OCI-LY3 (cell line): ENCODE measurements around the gene MYOD1.

Experiments used
- EZH2phosphoT487 ChIP-seq: fragments of 200-600 bp; shearing (Covaris generic); IDR thresholded peaks from 2 replicates; pipeline ENCODE4 v1.6.1; 2018; ENCODE audit warnings: antibody characterized with exemption, mixed run types, low read depth
- TF ChIP-seq, protein P1 (sequence below): fragments of 200-600, 300-600 bp; sonication (generic); IDR thresholded peaks from 2 replicates; pipeline ENCODE4 v1.5.1; 2014; ENCODE audit warnings: antibody characterized with exemption, low read length, low read depth

DNA sequence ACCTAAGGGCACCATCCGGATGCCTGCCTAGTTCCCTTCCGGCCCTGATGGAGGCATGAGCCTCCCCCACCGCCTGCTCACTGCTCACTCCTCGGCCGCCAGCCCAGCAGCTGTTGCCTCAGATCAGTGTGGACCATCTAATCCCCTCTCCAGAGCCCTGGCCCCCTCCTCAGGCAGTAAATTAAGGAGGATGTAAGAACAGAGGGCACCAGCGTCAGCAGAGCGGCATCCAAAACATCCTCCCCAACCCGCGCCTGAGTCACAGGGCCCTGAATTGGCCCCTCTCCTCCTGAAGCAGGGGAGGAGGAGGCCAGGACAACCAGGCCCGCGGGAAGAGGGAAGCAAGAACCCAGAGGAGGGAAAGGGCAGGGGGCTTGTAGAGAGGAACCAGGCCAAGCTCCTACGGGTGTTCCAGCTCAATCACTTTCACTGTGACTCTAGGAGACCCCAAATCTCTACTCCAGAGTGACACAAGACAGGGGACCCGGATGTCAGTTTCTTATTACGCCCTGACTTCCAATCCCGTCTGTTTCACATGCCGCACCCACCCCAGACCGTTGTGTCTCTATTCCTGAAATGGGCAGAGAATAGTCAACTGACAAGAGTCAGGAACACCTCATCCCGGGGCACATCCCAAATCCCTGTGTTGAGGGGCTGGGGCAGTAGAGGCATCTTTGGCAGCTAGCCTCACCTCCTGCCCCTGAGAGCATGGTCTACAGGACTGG lies 31.3 kb upstream of the MYOD1 start:
- TF ChIP-seq, protein P1, sequence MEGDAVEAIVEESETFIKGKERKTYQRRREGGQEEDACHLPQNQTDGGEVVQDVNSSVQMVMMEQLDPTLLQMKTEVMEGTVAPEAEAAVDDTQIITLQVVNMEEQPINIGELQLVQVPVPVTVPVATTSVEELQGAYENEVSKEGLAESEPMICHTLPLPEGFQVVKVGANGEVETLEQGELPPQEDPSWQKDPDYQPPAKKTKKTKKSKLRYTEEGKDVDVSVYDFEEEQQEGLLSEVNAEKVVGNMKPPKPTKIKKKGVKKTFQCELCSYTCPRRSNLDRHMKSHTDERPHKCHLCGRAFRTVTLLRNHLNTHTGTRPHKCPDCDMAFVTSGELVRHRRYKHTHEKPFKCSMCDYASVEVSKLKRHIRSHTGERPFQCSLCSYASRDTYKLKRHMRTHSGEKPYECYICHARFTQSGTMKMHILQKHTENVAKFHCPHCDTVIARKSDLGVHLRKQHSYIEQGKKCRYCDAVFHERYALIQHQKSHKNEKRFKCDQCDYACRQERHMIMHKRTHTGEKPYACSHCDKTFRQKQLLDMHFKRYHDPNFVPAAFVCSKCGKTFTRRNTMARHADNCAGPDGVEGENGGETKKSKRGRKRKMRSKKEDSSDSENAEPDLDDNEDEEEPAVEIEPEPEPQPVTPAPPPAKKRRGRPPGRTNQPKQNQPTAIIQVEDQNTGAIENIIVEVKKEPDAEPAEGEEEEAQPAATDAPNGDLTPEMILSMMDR = no peak
- no peak for TF ChIP-seq EZH2phosphoT487
